GM12801 (cell line): ENCODE data around the gene ITGAE.

Source experiments
- TF ChIP-seq, protein P1 (sequence below): IDR thresholded peaks from one replicate; pipeline ENCODE4 v1.5.1; 2011; ENCODE audit warnings: control low read depth; ENCODE audit not compliant: insufficient read length; ENCODE audit errors: extremely low read depth

Gene ITGAE

DNA sequence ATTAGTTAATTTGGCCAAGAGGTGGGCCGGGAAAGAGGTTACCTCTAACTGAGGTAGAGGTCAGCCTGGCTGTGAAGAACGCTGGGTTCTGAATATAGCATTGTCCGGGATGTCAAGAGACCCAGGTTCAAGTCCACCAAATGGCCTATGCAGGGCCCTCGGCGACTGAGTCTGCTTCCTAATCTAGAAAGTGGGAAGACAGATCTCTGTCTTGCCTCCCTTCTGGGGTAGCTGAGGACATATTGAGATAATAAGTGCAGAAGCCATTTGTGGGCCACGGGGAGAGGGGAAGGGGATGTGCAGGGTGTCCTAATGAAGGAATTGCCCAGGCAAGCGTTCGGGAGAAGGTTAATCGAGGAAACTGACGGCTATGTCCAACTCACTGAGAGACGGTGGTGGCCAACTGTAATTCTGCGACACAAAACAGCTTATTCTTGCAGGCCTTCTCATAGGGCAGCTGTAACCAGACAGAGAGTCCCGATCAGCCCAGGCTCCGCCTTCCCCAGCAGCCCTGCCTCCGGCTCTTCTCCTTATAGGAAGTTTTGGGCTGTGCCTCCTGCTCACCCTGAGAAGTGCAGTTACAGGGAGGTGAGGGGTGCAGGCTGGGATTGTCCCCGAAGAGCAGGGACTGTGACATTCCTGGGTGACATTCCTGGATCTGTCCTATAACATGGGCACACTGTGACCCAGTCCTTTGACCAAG, 61.4 kb downstream of the ITGAE start:
- TF ChIP-seq, protein P1, sequence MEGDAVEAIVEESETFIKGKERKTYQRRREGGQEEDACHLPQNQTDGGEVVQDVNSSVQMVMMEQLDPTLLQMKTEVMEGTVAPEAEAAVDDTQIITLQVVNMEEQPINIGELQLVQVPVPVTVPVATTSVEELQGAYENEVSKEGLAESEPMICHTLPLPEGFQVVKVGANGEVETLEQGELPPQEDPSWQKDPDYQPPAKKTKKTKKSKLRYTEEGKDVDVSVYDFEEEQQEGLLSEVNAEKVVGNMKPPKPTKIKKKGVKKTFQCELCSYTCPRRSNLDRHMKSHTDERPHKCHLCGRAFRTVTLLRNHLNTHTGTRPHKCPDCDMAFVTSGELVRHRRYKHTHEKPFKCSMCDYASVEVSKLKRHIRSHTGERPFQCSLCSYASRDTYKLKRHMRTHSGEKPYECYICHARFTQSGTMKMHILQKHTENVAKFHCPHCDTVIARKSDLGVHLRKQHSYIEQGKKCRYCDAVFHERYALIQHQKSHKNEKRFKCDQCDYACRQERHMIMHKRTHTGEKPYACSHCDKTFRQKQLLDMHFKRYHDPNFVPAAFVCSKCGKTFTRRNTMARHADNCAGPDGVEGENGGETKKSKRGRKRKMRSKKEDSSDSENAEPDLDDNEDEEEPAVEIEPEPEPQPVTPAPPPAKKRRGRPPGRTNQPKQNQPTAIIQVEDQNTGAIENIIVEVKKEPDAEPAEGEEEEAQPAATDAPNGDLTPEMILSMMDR = no peak

- TF ChIP-seq, protein P1 = no peak
Measured at GRCh38 chr17:3738562-3739295, 62.3 kb downstream of the ITGAE start.

GRCh38 chr17:3735515-3735914, 65.5 kb downstream of the ITGAE start:
- TF ChIP-seq, protein P1 = no peak

- TF ChIP-seq, protein P1 = no peak
Measured at GRCh38 chr17:3732210-3732621, 68.8 kb downstream of the ITGAE start.

DNA sequence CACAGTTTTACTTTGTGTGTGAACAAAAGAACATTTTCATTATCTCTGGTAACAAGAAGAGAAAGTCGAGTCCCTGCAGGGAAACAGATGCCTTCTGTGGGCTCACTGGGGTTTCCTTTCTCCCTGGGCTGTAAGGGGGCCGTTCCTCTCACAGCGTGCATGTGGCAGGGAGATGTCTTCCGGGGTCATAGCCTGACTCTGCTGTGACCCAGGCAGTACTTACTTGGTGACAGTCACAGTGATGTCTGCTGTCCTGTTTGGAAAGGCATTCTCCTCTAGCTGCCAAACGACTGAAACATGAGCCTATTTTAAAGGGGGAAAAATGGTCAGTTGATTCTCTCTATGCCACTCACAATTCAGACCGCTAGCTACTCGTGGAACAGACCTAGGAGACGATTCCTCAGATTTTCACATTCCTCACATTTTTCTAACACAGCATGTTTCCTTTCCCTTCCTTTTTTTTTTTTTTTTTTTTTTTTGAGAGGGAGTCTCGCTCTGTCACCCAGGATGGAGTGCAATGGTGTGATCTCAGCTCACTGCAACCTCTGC, 70.0 kb downstream of the ITGAE start:
- TF ChIP-seq, protein P1 = no peak

DNA sequence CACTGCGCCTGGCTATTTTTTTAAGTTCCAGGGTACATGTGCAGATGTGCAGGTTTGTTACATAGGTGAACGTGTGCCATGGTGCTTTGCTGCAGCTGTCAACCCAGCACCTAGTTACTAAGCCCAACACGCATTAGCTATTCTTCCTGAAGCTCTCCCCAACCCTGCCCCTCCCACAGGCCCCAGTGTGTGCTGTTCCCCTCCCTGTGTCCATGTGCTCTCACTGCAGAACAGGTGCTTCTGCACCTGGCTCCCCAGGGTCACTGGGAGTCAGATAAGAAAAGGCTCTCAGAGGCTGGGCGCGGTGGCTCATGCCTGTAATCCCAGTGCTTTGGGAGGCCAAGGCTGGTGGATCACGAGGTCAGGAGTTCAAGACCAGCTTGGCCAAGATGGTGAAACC, 71.1 kb downstream of the ITGAE start:
- TF ChIP-seq, protein P1 = no peak

- TF ChIP-seq, protein P1 = no peak
Measured at GRCh38 chr17:3727041-3727440, 73.9 kb downstream of the ITGAE start.
